PFSK-1 (cell line): ENCODE data around the gene PGGT1B.

Experiments used
- FOXP2 ChIP-seq: optimal IDR thresholded peaks from 2 replicates; pipeline ENCODE3; 2011; ENCODE audit warnings: borderline replicate concordance, control low read depth, inconsistent platforms; ENCODE audit not compliant: insufficient read depth; ENCODE audit errors: extremely low read length, extremely low read depth
- POLR2AphosphoS5 ChIP-seq: IDR thresholded peaks from 2 replicates; pipeline ENCODE4 v1.6.1; 2012; ENCODE audit warnings: low read depth, mild to moderate bottlenecking, control low read depth, low read length, moderate library complexity
- REST ChIP-seq, 2 experiments: IDR thresholded peaks; 2 replicates each; pipeline versions ENCODE4 v1.6.1 to v1.8.0; 2011 to 2012; ENCODE audit warnings: low read depth in 2 of 2, low read length in 2 of 2, control low read depth in 1 of 2, inconsistent platforms in 1 of 2, mild to moderate bottlenecking in 1 of 2, moderate library complexity in 1 of 2; ENCODE audit not compliant: insufficient read depth in 1 of 2
- SIN3A ChIP-seq: IDR thresholded peaks from 2 replicates; pipeline ENCODE4 v1.6.1; 2012; ENCODE audit warnings: mild to moderate bottlenecking, low read length, moderate library complexity, borderline replicate concordance; ENCODE audit not compliant: insufficient read depth
- TAF1 ChIP-seq: IDR thresholded peaks from 2 replicates; pipeline ENCODE4 v1.6.1; 2012; ENCODE audit warnings: low read length, control low read depth, borderline replicate concordance; ENCODE audit not compliant: insufficient read depth

The PGGT1B gene

GRCh38 chr5:115229606-115230005, 33.1 kb downstream of the PGGT1B start:
- TF ChIP-seq FOXP2 (no peak), POLR2AphosphoS5 (no peak), TAF1 (no peak), REST (IDR thresholded peaks at IDR 0.05; ENCODE audit: insufficient read depth in 1 of 2, low read depth in 2 of 2, low read length in 2 of 2) (no peak), SIN3A (no peak)

- TF ChIP-seq FOXP2: no peak
- no peak for TF ChIP-seq SIN3A
- no peak for TF ChIP-seq TAF1
- no peak for TF ChIP-seq REST (IDR thresholded peaks at IDR 0.05; ENCODE audit: insufficient read depth in 1 of 2, low read depth in 2 of 2, low read length in 2 of 2)
- no peak for TF ChIP-seq POLR2AphosphoS5
Observed at GRCh38 chr5:115227281-115227680, 35.4 kb downstream of the PGGT1B start.

GRCh38 chr5:115214541-115214940, 48.1 kb downstream of the PGGT1B start:
- no peak for TF ChIP-seq SIN3A
- no peak for TF ChIP-seq FOXP2
- no peak for TF ChIP-seq REST (IDR thresholded peaks at IDR 0.05; ENCODE audit: insufficient read depth in 1 of 2, low read depth in 2 of 2, low read length in 2 of 2)
- no peak for TF ChIP-seq POLR2AphosphoS5
- TF ChIP-seq TAF1: no peak

GRCh38 chr5:115209279-115209678, 53.4 kb downstream of the PGGT1B start:
- TF ChIP-seq POLR2AphosphoS5 (no peak), FOXP2 (no peak), TAF1 (no peak), REST (IDR thresholded peaks at IDR 0.05; ENCODE audit: insufficient read depth in 1 of 2, low read depth in 2 of 2, low read length in 2 of 2) (no peak), SIN3A (no peak)

- TF ChIP-seq POLR2AphosphoS5 (no peak), FOXP2 (no peak), REST (IDR thresholded peaks at IDR 0.05; ENCODE audit: insufficient read depth in 1 of 2, low read depth in 2 of 2, low read length in 2 of 2) (no peak), SIN3A (no peak), TAF1 (no peak)
Observed at GRCh38 chr5:115202952-115203351, 59.7 kb downstream of the PGGT1B start.
